ENCODE data around the gene RERE. TPM values are rescaled to one million over a fixed set of nuclear protein-coding genes. Genes with fewer than 3 reads are reported as not detected.
A peak's percentile ranks its signal among the peaks of the same experiment; 100 is the strongest.

RERE gene
- total RNA-seq, 1 donor from 2014 or later, result 215 TPM

DNA sequence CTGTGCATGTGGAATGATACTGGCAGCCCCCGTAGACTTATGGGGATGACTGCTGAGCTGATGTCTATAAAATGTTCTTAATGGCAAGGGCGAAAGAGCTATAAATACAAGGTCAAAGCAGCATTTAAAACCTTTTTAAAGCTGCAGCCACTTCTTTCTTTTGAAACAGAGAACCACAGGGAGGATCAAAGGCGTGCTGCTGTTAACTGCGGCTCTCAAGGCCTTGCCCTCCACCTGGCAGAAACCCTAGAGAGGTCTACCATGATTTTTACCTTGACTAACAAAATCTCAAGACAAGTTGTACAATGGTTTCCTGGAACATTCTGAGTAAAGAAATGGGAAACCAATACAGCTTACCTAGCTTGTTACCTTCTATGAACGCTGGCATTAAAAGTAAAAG, 409.8 kb downstream of the RERE start:
- DNase-seq (ENCODE audit: low spot score), result no peak

DNA sequence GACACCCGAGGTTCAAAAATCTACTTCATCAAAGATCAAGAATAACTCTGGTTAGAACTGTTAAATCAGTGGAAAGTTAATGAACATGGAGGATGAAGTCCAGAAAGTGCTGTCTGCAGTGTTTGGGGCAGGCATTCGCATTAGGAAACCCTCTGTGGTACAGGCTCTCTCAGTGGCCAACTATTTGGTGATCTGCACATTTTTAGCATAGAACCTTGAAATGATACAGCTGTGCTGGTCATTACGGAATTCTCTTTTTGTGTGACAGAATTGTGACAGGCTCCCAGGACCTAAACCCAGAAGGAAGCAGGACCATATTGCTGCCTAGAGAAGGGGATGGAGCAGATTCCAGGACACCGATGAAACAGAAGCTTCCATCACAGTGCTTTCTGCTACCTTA, 410.5 kb downstream of the RERE start:
- DNase-seq (ENCODE audit: low spot score), result no peak

DNA sequence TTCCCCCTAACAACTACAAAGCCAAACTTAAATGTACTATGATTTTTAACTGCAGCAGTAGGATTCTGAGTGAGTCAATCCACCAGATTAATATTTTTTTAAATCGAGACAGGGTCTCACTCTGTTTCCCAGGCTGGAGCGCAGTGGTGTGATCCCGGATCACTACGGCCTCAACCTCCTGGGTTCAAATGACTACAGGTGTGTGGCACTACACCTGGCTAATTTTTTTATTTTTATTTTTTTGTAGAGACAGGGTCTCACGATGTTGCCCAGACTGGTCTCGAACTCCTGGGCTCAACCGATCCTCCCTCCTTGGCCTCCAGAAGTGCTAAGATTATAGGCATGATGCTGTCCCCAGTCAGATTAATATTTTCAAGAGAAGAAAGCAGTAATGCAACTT, 411.4 kb downstream of the RERE start:
- no peak for DNase-seq (ENCODE audit: low spot score)

GRCh38 chr1:8404460-8405370, 412.7 kb downstream of the RERE start:
- no peak for DNase-seq (ENCODE audit: low spot score)

- DNase-seq (ENCODE audit: low spot score), result peak; percentile 32
These were observed 415.2 kb downstream of the RERE start for GRCh38 chr1:8402109-8402710.

- no peak for DNase-seq (ENCODE audit: low spot score)
These were observed 418.8 kb downstream of the RERE start for GRCh38 chr1:8398677-8399076.

DNA sequence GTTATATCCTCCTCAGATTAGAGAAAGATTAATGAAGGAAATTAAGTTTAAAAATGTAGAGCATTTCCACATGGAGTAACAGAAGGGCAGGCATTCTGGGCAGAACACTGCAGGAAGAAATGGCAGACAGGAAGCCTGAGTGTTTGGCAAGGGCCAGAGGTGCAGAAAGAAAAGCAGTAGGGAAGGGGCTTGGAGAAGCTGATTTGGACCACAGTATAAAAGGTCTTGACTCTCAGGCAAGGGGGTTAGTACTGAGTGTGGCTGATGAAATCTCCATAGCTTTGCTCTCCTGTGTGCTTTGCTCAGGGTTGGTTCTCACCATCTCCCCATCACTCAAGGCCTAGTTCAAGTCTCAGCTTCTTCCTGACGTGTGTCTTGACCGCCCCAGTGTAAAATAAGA, 419.4 kb downstream of the RERE start:
- DNase-seq (ENCODE audit: low spot score), result no peak

DNA sequence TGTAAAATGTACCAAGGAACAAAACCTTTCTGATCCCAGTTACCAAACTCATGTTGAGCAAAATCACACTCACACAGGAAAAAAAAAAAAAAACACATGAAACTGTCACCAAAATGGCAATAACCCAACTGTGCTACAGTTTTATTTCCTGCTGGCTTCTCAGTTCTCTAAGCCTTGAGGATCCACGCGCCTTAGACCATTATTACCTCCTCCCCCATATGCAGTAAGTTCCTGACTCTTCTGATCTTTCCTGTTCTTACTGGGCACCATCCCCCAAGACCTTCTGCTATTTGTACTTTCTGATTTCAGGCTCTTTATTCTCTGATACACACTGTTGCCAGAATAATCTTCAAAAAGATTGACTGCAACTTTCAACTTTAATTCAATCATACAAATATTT, 419.9 kb downstream of the RERE start:
- DNase-seq (ENCODE audit: low spot score), result peak; percentile 41

DNA sequence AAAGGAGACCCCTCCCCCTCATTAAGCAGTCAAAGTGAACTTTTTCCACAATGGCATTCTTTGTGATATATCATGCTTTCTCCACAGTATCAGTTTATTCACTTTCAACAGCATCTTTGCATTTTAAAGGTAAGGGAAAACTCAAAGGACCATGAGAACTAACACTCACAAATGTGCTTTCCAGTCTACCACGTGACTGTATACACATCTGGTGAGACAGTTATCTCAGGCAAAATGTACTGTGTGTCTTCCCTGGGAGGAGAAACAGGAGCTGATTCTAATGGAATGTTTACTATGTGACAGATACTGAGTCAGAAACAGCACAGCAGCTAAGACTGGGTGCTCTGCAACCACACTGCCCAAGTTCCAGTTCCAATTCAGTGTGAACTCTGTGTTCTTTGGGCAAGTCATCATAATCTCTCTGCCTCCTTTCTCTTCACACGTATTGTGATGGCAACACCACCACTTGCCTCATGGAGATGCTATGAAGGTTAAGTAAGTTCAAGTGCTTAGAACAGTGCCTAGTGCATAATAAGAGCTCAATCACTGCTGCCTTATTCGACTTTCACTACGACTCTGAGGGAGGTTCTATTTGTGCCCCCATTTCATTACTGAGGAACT, 420.5 kb downstream of the RERE start:
- DNase-seq (ENCODE audit: low spot score), result peak; percentile 41

DNA sequence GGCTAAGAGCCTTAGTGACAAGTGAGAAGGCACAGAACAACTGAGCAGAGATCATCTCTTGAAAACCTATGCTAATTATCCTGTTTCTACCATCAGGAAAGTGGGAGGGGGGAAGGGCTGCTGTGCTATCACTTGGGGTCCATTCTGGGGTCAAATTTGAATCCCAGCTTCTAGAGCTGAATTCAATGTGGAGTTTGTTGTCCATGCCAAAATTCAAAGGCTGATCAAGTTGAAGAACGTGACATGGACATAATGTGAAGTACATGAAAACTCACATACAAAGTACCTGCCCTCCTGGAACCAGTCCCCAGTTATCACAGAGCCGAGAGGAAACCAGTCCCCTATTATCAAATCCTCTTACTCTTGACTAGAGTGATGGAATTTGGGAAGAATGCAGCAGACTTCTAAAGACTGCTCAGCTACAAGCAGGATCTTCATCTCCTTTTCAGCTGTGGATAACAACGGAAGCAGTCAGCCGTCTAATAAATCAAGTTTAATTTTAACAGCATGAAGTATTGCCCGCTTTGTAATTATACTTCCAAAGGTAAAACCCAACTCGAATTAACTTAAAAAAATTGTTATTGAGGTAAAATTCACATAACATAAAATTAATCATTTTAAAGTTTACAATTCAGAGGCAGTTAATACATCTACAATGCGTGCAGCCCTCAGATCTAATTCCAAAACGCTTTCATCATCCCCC, 421.2 kb downstream of the RERE start:
- DNase-seq (ENCODE audit: low spot score), result no peak

GRCh38 chr1:8395433-8395866, 422.0 kb downstream of the RERE start:
- no peak for DNase-seq (ENCODE audit: low spot score)

- DNase-seq (ENCODE audit: low spot score), result no peak
These were observed 422.8 kb downstream of the RERE start for GRCh38 chr1:8394456-8395321.

GRCh38 chr1:8392522-8392921, 424.9 kb downstream of the RERE start:
- no peak for DNase-seq (ENCODE audit: low spot score)

GRCh38 chr1:8390707-8391106, 426.7 kb downstream of the RERE start:
- no peak for DNase-seq (ENCODE audit: low spot score)

GRCh38 chr1:8389958-8390535, 427.4 kb downstream of the RERE start:
- DNase-seq (ENCODE audit: low spot score), result no peak

GRCh38 chr1:8388732-8389562, 428.5 kb downstream of the RERE start:
- DNase-seq (ENCODE audit: low spot score), result no peak

DNA sequence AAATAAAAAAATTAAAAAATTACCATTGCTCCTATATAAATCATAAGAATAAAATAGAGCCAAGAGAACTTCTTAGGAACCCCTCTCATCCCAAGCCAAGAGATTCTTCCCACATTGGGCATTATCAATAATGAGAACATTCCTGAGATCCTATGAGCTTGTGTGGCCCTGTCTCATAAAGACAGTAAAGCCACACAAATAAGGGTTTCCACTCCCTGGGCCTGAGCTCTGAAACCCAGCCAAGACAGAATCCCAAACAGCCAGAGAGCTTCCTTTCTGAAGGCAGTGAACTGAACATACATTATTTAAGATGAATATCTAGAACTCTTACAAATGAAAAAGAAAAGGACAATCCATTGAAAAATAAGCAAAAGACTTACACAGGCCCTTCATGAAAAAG, 431.2 kb downstream of the RERE start:
- no peak for DNase-seq (ENCODE audit: low spot score)

DNA sequence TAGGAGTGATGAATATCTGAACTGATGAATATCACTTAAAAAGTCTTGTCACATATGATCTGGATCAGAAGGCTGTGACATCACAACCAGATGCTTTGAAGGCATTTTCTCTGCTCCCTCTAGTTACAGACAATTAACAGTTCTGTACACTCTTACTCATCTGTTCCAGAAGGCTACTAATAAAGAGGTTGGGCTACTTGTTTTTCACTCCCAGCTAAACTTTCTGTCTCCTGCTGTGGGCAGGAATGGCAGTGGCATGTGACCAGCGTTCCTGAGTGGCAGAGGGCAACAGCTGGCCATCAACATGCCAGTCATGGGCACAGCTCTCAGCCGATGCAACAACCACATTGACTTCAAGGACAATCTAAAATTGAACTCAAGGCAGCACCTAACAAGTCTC, 432.9 kb downstream of the RERE start:
- no peak for DNase-seq (ENCODE audit: low spot score)

GRCh38 chr1:8384088-8384487, 433.4 kb downstream of the RERE start:
- no peak for DNase-seq (ENCODE audit: low spot score)
